PFSK-1 (cell line): ENCODE data around the gene OBP2B.

ENCODE experiments used
- POLR2AphosphoS5 ChIP-seq: IDR thresholded peaks from 2 replicates; pipeline ENCODE4 v1.6.1; 2012; ENCODE audit warnings: low read depth, mild to moderate bottlenecking, control low read depth, low read length, moderate library complexity
- SIN3A ChIP-seq: IDR thresholded peaks from 2 replicates; pipeline ENCODE4 v1.6.1; 2012; ENCODE audit warnings: mild to moderate bottlenecking, low read length, moderate library complexity, borderline replicate concordance; ENCODE audit not compliant: insufficient read depth
- TAF1 ChIP-seq: IDR thresholded peaks from 2 replicates; pipeline ENCODE4 v1.6.1; 2012; ENCODE audit warnings: low read length, control low read depth, borderline replicate concordance; ENCODE audit not compliant: insufficient read depth

GRCh38 chr9:133165452-133165730, 43.7 kb downstream of the OBP2B start:
- TF ChIP-seq POLR2AphosphoS5 (no peak), SIN3A (no peak), TAF1 (no peak)
